HG03196 (cell line): ENCODE results near the gene UBE2O.

ENCODE experiments used
- ATAC-seq: cut with Tn5 transposase; IDR thresholded peaks from one replicate; pipeline ENCODE4 v1.9.1; 2021; ENCODE audit not compliant: unreplicated experiment

UBE2O gene

GRCh38 chr17:76441686-76442340 is 11.1 kb downstream of the UBE2O start:
- no peak for ATAC-seq

DNA sequence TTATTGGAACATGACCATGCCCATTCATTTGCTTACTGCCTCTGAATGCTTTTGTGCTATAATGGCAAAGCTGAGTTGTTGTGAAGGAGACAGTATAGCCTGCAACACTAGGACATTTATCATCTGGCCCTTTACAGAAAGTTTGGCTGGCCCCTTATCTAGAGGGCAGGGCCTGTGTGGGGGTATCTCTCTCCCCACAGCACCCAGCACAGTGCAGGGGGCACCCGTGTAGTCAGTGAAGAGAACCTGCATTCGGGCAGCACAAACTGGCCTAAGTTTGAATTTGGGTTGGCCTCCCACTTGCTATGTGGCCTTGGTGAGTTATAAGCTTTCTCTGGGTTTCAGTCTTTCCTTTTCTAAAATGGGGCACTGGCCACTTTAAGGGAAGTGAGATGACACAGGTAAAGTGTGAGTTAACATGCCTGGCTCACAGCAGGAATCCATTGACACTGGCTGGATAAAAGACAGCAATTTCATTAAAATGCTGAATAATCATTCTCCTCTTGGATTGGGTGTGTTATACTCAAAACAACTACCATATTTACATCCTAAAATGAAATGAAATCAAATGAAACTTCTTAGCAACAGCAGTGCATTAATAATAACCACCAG is 12.1 kb downstream of the UBE2O start:
- no peak for ATAC-seq

DNA sequence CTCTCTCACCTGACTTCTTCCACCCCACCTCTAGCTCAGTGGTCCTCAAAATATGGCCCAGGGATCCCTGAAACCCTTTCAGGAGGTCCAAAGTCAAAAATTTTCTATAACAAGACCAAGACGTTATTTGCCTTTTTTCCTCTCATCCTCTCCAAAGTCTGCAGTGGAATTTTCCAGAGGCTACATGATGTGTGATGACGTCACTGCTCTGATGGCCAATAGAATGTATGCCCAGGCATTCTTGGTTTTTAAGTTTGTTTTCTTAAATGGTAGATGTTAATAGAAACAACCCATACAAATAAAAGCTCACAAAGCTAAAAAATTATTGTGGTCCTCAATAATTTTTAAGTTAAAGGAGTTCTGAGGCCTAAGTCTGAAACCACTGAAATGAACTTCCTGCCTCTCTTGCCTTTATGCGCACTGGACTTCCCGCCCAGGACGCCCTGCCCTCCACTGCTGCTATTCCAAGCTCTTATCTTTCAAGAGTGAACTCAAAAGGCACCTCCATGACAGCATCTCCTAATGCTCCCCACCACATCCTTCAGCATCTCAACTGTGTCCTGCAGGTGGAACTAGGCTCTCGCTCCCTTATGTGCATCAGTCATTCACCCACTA is 13.5 kb downstream of the UBE2O start:
- no peak for ATAC-seq

GRCh38 chr17:76438906-76439305 is 14.0 kb downstream of the UBE2O start:
- no peak for ATAC-seq

- no peak for ATAC-seq
Observed at GRCh38 chr17:76437467-76438402, 15.2 kb downstream of the UBE2O start.

DNA sequence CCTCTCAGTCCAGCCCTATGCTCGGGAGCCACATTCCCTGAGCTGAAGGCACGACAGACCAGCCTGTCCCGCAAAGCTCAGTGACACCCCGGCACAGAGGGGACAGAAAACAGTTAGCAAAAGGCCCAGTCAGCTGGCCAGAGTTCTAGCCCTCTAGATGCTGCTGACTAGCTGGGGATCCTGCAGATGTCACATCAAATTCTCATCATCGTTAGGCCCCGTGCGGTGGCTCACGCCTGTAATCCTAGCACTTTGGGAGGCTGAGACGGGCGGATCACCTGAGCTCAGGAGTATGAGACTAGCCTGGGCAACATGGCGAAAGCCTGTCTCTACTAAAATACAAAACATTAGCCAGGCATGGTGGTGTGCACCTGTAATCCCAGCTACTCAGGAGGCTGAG is 17.2 kb downstream of the UBE2O start:
- ATAC-seq: no peak

- no peak for ATAC-seq
Observed at GRCh38 chr17:76434870-76435269, 18.1 kb downstream of the UBE2O start.

- no peak for ATAC-seq
Observed at GRCh38 chr17:76433693-76434092, 19.3 kb downstream of the UBE2O start.

GRCh38 chr17:76432712-76433336 is 20.1 kb downstream of the UBE2O start:
- ATAC-seq: no peak

DNA sequence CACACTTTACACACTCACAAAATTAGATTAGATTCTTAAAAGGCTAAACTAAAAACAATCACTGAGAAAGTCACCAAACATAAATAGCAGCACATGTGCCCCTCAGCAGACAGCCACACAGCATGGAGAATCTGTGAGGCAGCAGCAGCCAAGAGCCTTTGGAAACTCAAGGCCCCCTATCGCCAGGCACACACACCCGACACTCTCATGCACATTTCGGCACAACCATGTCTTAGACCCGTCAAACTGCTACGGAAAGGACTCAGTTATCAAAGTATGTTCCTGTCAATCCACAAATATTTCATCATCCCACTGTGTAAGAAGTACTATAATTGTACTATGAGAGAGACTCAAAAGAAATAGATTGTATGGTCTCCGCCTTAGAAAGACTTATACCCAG is 20.9 kb downstream of the UBE2O start:
- no peak for ATAC-seq

- ATAC-seq: no peak
Observed at GRCh38 chr17:76431509-76431908, 21.4 kb downstream of the UBE2O start.

GRCh38 chr17:76428511-76428910 is 24.4 kb downstream of the UBE2O start:
- ATAC-seq: no peak

DNA sequence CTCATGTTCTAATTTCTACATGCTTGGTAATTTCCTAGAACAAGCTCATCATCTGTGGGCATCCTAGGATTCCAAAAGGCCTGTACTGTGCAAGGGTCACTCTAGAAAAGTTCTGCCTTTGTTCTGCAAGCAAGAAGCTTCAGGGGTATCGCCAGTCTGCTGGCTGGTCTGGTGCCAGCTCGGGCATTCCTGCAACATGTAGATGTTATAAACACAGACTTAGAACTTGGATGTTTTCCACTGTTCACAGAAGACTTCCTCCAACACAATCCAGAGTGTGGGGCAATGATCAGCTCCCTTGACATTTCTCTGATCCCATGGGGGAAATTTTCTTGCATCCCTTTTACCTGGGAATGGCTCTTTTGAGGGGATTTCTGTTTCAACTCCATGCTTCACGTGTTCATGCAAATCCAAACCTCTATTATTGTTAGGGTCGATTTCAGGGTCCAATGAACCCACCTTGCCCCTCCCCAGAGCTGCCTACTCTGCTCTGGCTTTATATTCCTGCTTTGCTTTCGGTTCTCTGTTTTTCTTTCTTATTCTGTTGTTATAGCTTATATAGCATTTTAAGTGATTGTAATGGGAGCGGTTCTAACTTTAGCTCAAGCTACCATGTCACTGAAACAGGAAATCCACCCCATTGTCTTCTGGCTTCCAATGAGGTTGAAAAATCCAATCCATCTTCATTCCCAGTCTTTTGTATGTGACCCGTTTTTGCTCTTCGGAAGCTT is 25.3 kb downstream of the UBE2O start:
- ATAC-seq: no peak

GRCh38 chr17:76426853-76427252 is 26.1 kb downstream of the UBE2O start:
- no peak for ATAC-seq

GRCh38 chr17:76422860-76423259 is 30.1 kb downstream of the UBE2O start:
- ATAC-seq: no peak

DNA sequence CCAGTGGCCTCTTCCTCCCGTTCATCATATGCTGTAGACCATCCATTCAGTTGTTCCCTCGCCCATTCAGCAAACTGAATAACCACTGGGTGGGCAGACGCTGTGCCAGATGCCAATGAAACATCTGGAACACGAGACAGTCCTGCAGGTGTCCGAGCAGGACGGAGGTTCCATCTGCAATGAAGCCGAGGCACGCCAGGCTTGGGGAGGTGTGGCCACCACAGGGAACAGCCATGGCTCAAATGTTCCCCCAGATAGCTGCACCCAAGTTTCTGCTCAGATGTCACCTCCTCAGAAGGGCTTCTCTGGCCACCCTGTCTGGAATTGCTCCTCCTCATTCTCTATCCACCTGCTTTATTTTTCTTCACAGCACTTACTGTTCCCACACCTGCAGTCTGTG is 30.5 kb downstream of the UBE2O start:
- no peak for ATAC-seq

- ATAC-seq: no peak
Observed at GRCh38 chr17:76421044-76421407, 31.9 kb downstream of the UBE2O start.

DNA sequence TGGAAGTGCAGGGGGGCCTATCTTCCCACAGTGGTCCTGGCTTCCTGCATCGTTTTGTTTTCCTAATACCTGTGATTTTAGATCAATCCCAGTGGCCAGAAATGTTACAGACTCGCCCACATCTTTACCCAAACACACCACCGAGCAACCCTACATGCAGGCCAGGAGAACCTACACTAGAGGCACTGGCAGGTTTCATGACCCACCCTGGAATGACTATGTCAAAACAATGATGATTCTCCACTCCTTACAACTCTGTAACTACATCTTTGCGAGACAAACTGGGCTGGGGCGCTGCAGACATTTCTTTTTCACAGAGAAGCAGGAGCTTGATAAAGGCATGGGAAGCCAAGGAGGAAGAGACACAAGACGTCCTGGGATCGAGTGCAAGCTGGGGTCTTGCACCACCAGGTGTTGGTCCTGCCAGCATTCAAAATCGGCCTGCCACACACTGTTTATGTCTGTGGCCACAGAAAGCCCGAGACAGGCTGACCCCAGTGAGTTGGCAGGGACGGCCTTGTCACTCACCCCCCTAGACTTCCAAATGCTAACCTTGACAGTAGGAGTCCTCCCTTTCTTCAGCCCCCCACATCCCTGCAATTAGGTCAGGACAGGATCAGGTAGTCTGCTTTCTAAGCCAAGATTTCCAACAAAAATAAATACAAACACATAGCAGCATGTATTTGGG is 32.5 kb downstream of the UBE2O start:
- no peak for ATAC-seq

DNA sequence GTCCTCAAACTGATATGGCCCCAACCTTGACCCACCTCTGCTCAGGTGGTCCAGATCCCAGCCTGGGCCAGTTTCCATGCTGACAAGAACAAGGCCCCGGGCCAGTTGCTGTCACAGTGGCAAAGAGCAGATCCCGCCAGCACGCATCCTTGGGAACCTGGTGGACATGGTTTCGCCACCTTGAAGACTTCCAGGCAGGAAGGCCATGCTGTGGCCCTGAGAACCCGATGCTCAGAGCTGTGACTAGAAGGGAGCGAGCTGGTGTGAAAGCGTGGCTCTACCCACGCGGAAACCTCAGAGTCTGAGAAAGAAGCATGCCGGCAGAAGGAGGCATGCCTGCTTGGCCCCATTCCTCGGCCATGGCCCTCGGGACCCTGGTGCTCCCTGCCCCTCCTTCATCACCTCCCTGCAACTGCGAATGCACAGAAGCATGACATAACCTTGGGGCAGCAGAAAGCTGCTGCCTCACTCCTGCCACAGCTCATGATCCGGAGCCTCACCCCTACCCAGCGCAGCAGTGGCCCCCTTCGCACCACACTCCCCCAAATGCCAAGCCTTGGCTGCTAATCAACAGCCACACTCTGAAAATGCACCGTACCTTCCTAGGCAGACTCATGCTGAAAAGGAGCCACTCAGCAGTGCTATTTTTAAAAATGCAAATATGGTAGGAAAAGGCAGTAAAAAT is 33.2 kb downstream of the UBE2O start:
- ATAC-seq: no peak
